Muscle of back (tissue), 11 donors: Measurements from ENCODE around the gene S100A14. TPM values are rescaled to one million over a fixed set of nuclear protein-coding genes. Genes with fewer than 3 reads are reported as not detected.
"Not testable (repeated sequence)": the region's sequence is repeated elsewhere in the genome, so short reads cannot be mapped to it uniquely, and the experiment has no call there.

Experiments used
- DNase-seq, 3 donors: peaks; one replicate each; pipeline versions ENCODE4 v3.0.0 to v3.0.0-alpha.2; 2013
- polyA plus RNA-seq, 10 donors: library from polyadenylated mRNA; unstranded; fragments of 120-200 nt; gene quantifications; one replicate each; pipeline ENCODE4 v1.2.1, GENCODE V29; 2013; ENCODE audit not compliant: insufficient read length in 10 of 10

Gene S100A14
- polyA plus RNA-seq, 10 donors: 0.22 to 51.2 (median 0.36) TPM; not detected in 2

DNA sequence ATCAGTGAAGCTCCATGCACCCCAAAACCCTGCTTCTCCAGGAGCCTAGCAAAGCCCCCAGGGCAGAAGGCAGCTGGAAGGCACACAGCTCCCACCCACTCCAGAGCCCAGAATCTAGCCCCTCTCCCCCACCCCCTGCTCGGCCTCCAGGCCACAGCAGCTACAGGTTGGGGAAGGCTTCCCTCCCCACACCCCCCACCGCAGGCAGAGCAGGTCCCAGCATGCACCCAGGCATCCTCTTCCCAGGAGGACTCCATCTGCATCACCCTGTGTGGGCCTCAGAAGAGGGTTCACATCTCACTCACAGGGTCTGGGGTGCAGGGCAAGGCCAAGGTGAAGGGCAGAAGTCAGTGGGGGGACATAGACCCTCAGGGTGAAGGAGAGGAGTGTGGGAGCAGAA lies 719 bp downstream of the S100A14 start:
- no peak for DNase-seq

DNA sequence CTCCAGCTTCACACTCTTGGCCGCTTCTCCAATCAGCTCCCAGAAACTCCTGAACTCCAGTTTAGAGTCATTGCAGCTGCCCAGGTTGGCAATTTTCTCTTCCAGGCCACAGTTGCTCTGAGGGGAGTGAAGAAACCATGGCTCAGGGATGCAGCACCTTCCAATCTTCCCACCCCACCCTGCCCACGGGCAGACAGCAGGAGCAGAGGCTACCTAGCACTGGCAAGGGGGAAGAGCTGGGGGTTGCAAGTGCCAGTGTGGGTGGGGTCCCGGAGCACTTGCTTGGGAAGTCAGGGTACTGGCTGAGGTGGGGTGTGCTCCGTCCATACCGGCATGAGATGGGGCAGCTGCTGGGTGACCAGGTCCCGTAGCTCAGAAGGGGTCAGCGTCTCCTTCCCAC lies 1.2 kb downstream of the S100A14 start:
- DNase-seq: no peak

DNA sequence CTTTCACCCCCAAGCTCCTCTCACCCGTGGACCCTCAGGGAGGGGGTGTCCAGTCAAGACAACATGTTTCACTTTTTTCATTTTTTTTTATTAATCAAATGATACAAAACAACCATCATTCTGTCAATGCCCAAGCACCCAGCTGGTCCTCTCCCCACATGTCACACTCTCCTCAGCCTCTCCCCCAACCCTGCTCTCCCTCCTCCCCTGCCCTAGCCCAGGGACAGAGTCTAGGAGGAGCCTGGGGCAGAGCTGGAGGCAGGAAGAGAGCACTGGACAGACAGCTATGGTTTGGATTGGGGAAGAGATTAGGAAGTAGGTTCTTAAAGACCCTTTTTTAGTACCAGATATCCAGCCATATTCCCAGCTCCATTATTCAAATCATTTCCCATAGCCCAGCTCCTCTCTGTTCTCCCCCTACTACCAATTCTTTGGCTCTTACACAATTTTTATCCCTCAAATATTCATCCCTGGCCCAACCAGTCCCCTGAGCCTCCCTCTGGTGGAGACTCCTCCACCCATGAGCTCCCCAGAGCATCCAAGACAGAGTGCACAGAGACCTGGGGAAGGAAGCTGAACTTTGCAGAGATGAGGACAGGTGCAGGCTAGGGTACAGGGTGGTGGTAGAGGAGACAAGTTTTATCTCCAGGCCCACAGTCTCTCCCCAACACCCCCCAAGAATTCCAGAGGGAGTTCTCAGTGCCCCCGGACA lies 1.8 kb downstream of the S100A14 start:
- DNase-seq: no peak

DNA sequence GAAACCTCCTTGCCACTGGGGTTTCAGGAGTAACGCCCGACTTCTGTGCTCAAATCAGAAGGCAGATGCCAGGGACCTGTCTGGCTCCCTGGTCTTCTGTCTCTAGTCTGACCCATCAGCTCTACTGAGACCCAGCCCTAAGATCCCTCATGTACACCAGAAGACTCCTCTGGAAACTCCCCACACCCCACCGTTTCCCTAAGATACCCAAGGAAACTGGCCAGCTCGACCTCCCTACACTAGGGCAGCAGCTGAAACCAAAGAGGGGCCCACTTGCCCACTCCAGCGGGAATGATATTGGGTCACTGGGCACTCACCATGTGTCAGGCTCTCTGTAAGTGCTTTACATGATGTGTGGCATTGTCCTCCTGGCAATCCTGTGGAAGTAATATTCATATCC lies 2.7 kb downstream of the S100A14 start:
- no peak for DNase-seq

DNA sequence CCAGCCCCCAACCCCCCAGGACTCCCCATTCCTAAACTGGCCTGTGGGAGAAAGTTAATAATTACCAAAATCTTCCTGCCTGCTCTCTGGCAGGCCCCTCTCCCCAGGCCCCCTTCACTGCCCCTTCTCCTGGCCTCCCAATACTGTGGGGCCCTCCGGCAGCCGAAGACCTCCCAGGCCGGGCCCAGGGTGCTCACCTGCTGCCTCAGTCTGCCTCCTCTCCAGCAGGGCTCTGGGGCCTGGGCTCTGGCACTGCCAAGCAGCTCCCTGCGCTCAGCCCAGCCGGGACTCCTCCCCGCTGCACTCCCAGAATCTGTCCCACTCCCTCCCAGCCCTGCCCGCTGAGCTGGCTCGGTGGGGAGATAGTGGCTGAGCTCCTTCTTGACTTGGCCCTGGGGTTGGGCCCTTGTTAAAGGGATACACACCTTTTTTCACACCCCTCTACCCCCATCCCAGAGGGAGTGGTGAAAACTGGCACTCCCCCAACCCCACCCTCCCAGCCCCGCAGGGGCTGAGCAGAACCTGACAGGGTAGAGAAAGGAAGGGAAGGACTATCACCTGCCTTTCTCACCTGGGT lies 3.3 kb downstream of the S100A14 start, which contains the start of gene S100A16:
Gene S100A16, minus strand, starts transcription at position 383 of the 577 bp plus-strand sequence. CDS start 4,986 bp downstream, outside the sequence.
- DNase-seq: peak in 1 of 3 donors; percentile 86

DNA sequence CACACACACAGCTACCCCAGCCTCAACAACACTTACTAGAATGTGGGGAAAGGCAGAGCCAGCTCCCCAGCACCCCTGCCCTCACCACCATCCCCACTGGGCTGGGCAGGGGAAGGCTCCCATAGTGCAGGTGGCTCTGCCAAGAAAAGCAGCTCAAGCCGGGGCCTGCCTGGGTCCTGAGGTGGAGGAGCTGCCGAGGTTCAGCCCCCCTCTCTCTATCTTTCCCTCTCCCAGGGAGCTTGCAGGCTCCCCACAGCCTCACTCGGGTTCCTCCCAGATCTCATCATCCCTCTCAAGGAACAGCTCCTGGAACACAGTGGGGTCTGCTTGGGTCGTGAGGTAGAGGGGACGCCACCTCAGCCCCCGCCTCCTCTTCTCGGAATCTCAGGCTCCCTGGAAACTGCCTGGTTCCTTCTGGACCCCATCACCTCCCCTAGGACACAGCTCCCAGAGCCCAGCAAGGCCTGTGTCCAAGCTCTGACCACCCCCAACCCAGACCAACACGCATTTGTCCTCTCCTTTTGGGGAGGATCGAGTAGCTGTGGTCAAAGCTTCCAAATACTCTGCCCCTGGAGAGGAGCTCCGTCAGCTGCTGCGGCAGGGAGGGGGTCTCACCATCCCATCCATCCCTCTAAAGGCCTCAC lies 3.9 kb downstream of the S100A14 start:
- peak in 1 of 3 donors; percentile 78 for DNase-seq

DNA sequence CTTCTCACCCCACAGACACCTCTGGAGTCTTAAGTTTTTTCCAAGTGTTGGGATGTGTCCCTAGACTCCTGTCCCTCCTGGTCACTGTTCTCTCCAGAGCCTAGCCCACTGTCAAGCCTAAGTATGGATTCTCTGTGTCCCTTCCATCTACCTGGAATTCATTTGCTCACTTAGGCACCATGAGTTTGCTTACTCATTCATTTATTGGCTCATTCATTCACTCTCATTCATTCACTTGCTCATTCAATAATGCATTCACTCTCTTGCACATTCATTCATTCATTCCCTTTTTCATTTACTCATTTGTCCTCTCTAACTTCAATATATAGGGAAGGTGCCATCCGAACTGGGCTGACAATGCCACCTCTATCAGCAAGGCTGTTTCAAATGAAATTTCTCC lies 4.8 kb downstream of the S100A14 start:
- no peak for DNase-seq

DNA sequence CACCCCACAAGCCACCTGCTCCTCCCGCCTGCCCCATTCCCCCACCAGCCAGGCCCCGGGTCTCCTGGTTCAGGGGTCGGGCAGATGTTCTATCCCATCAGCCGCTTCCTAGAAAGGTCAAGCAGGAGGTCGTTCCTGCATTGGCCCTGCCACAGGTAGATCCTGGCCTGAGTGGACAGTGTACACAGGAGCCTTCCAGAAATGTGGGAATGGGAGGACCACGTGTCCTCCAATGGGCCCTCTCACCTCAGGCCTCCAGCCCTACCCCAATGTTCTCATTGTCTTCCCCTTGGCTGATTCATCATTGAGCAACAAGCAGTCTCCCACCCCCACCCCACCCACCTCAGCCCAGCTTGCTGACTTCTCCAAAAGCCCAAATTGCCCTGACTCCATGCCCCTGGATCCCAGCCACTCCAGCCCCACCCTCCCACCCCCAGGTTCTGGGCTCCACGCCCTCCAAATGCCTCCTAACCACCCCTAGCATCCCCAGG lies 5.3 kb downstream of the S100A14 start:
- DNase-seq: no peak

DNA sequence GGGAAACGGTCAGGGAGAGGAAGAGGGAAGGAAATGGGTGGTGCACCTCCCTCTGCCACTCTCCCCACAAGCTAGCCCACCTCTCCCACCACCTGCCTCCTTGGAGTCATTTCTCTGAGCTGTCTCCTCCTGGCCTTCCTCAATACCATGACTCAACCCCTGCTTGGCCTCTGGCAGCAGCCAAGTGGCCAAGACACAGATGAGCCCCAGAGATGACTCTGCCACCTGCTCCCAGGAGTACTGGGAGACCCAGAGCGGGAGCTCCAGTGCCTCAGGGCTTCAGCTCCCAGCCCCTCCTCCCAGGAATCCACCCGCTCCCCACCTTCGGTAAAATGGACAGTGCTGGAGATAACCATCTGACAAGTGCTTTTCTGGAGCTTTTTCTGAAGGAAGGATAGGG lies 5.8 kb downstream of the S100A14 start:
- no peak for DNase-seq

DNA sequence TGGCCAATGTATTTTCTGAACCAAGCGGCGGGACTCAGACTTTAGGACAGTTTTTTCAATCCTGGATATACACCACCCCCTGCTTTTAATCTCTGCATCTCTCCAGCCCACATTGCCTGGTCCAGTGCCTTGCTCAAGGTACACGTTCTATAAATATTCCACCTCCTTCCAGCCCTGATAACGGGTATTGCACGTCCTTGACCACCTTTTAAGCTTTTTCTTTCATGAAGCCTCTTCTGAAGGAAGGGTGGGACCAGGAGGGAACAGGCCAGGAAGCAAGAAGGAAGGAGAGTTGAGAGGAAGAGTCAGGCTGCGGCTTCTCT lies 6.6 kb downstream of the S100A14 start:
- no peak for DNase-seq

DNA sequence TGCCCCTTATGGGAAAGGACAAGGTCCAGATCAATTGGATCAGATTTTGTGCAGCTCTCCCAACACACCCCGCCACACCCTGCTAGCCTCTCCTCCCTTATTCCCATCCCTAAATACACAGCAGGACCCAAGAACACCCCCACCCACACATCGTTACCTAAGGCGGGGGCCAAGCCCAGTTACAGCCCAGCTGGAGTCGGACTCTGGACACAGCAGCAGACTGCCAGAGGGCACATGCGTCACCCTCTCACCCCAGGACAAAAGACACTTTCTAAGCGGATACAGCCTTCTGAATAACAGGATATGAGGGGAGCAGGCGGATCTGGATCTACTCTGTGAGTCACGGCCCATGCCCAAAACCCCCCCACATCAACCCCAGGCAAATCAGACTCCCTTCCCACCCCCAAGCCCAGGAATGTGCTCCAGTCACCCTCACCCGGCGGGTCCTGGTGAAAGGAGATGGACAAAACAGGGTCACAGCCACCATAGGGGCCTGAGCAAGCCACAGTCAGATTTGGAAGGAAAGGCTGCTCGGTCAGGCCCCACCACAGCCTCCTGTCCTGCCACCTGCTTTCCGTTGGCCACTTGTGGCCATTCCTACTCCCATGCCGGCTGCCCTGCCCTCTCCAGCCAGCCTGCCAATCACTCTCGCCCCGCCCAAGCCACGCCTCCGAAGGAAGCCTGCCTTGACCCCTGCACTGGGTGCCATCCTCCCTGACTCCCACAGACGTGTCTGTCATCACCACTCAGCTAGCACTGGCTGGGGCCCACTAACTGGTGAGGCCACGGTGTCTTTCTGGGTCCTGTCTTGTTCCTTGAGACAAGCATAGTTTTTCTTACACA lies 7.2 kb downstream of the S100A14 start:
- DNase-seq: peak in 2 of 3 donors; percentile 61 to 71

DNA sequence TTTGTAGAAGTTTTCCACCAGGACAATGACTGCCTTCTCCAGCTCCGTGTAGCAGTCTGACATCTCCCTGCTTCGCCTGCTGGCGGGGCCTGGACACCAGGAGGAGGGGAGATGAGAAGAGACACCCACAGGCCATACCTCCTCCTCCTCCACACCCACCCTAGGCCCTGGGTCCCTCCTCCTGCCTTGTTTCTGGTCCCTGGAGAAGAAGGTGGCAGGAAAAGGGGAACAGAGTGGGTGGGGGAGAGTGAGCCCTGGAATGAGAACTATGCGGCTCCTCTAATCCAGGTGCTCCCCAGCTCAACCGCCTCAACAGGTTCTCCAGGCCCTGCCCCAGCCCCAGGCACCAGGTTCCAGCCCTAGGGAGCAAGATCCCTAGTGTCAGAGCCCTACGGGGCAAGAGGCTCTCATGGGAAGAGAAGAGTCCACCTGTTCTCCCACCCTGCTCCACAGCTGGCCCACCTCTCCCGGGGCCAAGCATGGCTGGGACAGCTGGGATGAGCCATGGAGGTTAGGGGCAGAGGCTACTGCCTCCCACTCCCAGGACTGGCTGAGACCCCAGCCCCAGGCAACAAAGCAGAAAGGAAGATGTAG lies 7.9 kb downstream of the S100A14 start:
- DNase-seq: no peak

DNA sequence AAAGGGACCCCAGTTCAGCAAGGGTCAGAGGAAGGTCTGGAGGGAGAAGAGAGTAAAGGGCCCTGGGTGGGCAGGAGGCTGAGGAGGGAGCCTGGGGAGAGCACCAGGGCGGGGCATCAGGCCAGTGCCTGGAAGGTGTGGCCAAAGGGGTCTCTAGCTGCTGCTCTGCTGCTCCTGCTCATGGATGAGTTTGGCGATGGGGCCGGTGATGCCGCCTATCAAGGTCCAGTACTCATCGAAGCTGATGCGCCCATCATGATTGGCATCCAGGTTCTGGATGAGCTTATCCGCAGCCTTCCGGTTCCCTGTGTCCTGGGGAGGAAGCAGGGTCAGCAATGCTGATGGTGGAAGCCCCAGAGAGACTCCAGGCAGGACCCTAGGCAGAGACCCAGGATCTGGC lies 8.7 kb downstream of the S100A14 start:
- no peak for DNase-seq

DNA sequence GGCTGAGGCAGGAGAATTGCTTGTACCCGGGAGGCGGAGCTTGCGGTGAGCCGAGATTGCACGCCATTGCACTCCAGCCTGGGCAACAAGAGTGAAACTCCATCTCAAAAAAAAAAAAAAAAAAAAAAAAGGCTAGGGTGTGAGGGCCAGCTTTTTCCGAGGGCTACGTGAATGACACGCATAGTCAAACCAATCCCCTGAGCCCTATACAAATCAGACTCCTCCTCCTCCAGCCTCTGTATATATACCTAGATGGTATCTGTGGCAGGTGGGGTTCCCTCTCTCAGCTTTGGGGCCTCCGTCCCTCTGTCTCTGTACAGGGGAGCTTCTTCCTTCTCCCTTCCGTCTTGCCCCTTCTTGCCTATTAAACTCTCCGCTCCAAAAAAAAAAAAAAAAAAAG lies 9.9 kb downstream of the S100A14 start:
- no peak for DNase-seq

DNA sequence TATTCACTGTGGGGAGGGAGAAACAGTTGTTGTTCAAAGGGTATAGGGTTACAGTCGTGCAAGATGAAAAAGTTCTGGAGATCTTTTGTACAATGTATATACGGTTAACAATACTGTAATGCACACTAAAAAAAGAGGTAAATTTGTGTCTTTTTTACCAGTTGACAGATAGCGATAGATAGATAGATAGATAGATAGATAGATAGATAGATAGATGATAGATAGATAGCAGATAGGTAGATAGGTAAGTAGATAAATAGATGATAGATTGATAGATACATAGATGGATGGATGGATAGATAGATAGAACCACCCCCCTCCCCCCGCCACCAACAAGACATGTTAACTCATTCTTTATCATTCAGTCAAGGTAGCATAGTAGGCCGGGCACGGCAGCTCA lies 13.4 kb downstream of the S100A14 start:
- DNase-seq: no peak

DNA sequence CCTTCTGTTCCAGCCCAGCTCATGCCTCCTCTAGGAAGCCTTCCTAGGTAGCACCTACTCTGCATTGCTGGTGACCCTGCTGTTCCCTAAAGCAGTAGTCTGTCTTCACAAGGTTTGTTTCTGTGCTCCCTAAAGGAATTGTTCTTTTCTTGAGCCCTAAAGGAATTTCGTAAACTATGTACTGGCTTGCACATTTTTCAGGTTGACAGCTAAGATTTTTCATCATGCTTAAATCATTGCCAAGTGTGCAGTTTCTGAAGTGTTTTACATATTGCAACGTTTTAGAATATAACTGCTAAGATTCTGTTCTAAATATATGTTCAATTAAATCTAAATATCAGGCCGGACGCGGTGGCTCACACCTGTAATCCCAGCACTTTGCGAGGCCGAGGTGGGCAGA lies 16.3 kb downstream of the S100A14 start:
- no peak for DNase-seq

DNA sequence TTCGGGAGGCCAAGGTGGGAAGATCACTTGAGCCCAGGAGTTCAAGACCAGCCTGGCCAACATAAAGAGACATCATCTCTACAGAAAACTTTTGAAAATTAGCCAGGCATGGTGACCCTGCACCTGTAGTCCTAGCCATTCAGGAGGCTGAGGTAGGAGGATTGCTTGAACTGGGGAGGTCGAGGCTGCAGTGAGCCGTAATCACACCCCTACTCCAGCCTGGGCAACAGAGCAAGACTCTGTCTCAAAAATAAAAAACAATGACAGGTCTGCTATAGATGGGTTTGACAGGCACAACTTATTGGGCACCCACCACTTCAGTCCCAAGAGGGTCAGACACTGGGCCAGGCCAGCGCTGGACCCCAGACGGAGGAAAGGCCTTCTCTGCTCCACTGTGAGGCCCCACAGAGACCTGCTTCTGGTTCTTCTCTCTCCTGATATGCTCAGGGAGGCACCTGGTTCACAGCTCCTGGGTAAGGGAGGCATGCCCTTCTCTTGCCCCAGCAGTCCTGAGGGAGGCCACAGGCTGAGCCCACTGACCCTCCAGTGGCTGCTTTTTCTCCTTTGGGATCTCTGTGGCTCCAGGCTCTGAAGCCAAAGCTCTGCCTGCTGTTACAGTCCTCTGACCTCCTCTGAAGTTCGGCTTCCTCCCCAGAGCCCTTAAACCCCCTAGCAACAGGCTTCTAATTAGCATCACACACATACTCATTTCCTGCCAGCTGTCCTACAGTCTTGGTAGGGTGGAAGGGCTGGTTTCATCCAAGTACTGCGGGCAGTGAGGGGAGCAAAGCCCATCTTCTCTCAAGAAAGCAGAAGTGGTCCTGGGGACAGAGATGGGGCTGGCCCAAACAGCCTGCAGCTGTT lies 17.6 kb downstream of the S100A14 start:
- DNase-seq: peak in 2 of 3 donors; percentile 30 to 60

DNA sequence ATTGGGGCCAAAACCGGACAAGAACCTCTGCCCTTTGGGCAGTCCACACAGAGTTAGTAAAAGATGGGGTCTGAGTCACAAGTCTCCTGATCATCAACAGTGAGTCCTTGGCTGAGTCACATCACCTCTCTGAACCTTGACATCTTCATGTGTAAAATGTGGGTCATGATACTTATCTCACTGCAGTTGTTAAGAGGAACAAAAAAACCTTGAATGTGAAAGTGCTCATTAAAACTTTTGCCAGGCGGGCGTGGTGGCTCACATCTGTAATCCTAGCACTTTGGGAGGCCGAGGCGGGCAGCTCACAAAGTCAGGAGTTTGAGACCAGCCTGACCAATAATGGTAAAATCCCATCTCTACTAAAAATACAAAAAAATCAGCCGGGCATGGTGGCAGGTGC lies 18.9 kb downstream of the S100A14 start:
- no peak for DNase-seq

DNA sequence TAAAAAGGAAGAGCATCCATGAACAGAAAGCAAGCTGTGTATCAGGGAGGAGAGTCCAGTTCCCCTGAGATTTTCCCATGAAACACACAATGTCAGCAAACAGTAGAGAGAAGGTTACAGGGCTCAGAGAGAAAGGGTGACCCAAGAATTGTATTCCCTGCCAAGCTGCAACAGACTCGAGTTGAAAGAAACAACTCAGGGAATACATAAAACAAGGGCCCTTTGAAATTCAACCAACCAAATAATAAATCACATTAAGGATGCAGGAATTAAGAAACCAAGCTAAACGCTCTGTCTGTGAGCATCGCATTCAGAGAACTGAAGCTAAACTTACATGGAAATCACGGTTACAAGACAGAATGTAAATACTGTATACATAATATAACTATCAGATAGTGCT lies 23.4 kb downstream of the S100A14 start:
- DNase-seq: peak in 1 of 3 donors; percentile 31

DNA sequence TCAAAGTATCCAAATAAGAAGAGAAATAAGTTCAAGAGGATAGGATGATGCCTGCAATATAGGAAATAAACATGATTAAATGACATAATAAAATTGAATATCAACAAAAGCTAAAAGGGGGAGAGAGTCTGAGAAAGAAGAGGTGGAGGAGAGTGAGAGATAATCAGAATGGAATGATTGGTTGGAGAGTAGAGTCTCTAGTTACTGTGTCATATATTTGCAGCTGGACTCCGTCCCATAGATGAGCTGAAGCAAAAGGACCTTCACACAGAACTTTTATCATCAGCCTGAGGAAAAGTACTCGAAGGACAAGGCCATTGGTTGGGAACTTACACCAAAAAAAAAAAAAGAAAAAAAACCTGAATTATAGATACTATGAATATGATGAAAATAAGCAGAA lies 27.6 kb downstream of the S100A14 start:
- DNase-seq: no peak

DNA sequence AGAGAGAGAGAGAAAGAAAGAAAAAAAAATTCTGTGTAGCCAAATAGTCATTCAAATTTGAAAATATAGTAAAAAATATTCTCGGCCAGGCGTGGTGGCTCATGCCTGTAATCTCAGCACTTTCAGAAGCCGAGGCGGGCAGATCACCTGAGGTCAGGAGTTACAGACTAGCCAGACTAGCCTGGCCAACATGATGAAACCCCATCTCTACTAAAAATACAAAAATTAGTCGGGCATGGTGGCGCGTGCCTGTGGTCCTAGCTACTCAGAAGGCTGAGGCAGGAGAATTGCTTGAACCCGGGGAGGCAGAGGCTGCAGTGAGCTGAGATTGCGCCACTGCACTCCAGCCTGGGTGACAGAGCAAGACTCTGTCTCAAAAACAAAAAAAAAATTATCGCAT lies 28.1 kb downstream of the S100A14 start:
- not testable (repeated sequence) for DNase-seq
